NCI-H1694 treated with DMSO at 0.1 percent for 48 hours (cell line): ENCODE data around the gene ACYP2.
"Not testable (repeated sequence)": the region's sequence is repeated elsewhere in the genome, so short reads cannot be mapped to it uniquely, and the experiment has no call there.

ENCODE experiments used
- DNase-seq: peaks from one replicate; lab custom pipeline; 2025; lab: John Stamatoyannopoulos, UW

ACYP2 gene

DNA sequence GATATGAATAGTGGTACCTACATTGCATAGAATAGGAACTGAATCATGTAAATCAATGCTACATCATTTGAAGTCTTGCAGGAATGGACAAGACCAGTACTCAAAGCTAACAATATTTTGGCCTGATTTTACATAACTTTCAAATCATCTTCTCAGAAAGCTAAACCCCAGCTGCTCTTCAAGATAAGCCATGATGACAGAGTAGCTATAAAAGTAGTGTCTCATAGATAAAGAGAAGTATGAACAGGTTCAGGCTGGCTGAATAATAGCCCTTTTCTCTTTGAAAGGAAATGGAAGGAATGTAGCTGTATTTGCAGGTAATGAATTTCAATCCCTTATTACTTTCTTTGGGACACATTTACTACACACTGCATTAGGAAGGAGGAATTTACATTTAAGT lies 112.4 kb downstream of the ACYP2 start:
- no peak for DNase-seq

DNA sequence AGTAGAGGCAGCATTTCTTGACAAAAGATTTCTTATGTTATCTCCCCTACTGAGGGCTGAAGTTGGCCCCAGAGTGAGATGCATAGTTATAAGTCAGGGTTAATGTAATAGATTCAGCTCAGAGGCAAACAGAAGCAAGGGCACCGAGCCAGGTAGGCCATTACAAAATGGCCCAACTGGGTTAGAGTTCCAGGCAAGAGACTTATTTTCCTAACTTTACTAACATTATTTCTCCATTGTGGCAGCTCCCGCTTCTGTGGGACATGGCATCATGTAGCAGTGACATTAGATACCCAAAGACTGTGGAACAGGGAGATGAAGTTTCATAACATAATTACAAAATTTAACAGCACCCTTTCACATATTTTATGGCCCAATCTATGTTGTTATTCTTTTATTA lies 113.5 kb downstream of the ACYP2 start:
- DNase-seq = no peak

DNA sequence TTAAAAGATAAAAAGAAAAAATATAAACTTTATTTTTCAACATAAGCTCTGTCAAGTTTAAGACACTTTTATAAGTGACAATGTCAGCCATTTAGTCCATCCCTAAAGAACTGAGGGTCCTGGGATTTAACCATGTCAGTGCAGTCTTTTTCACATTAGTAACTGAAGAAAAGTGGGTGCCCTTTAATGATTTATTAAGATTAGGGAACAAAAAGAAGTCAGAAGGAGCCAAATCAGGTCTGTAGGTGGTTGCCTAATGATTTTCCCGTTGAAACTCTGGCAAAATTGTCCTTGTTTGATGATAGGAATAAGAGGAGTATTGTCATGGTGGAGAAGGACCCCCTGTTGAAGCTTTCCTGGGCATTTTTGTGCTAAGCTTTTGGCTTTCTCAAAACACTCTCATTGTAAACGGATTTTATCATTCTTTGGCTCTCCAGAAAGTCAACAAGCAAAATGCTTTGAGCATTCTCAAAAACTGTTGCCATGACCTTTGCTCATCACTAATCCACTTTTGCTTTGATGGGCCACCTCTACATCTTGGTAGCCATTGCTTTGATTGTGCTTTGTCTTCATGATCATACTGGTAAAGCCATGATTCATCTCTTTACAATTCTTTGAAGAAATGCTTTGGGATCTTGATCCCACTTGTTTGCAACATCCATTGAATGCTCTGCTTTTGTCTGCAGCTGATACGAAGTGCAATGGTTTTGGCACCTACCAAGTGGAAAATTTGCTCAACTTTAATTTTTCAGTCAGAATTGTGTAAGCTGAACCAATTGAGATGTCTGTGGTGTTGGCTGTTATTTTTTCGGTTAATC lies 118.6 kb downstream of the ACYP2 start:
- DNase-seq = no peak

DNA sequence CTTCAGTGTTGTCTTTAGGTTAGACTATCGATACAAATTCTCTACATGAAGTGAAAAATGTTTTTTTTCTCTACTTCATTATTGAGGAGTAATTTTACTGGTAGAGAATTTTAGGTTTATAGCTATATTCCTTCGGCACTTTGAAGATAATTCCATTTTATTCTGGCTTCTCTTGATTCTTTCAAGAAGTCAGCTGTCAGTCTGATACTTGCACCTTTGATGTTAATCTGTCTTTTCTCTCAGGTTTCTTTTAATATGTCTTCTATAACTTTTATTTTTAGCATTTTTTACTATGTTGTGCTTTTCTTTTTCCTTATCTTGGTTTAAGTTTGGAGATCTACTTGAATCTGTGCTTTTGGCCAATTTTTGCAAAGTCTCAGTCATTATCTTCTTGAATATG lies 122.0 kb downstream of the ACYP2 start:
- no peak for DNase-seq

DNA sequence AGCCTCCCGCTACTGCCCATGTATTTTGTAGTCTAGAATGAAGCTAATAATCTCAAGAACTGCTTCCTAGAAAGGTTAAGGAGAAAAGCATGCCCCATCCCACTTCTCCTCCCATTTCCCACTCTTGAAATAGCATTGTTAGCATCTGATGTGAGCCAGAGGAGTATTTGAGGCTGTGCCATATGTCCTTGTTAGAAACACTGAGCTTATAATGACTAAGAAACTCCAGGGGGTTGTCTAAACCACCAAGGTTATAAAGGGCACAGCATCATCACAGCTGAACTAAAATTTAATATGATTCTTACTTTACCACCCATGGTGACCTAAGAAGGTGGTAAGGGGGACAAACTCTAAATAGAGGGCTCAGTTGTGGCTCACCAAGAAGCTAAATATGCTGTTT lies 124.0 kb downstream of the ACYP2 start:
- no peak for DNase-seq

DNA sequence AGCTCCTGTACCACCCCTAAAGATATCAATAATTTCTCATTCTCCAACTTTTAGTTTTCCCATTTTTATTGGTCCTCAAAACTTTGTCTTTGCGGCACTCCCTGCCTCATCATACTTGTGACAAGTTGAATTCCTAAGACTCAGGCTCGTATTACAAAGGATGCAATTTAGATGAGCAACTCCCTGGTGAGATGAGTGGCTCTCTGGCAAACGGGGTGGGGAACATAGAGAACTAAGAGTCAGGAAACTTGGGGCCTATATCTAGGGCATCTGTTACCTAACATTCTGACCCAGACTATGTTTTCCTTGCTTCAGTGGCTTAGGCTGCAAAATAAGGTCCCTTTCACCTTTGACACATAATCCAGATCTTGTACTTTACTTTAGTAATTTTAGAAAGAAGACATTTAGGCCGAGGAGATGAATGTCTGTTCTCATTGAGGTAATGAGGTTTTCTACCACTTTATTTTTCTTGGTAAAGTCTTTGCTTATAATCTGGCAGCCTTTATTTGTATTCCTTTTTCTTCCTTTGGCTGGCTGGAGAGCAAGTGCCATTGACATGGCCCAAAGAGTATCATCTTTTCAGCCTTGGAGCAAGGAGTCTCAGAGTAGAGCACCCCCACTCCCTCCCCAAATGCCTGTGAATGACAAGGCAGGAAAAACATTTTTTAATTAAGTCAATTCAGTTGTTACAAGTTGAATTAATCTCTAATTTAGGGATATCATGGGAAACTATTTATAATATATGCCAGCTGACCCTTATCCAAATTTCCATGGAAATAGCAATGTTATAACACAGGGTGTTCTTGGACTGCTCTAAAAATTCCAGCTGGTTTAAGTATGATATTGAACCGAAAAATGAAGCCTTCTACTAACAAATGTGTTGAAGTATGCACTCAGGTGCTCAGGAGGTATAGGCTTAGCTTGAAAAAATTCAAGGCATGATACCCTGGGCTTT lies 125.4 kb downstream of the ACYP2 start:
- no peak for DNase-seq

DNA sequence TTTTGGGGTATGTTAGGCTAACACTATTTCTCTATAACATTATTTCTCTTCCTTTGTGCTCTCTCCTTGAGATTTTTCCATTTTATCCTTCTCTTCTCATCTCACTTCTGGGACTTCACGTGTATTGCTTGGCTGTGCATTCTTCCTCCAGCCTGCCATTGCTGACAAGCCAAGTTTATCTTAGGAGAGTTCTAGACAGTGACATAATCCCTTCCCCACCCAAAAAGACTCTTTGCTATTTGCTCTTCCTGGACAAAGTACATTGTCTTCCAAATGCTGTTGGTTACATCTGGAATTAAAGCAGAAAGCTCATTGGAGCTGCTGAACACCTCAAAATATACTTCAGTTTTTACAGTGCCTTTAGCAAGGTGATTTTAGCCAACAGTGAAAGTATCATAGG lies 131.7 kb downstream of the ACYP2 start:
- no peak for DNase-seq

DNA sequence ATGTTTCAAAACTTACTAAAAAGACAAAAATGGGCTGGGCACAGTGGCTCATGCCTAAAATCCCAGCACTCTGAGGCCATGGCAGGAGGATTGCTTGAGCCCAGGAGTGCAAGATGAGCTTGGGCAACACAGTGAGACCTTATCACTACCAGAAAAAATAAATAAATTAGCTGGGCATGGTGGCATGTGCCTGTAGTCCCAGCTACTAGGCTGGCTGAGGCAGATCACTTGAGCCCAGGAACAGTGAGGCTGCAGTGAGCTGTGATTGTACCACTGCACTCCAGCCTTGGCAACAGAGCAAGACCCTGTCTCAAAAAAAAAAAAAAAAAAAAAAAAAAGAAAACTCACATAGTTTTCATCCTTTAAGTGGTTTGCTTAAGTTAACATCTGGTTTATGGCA lies 134.2 kb downstream of the ACYP2 start:
- no peak for DNase-seq

DNA sequence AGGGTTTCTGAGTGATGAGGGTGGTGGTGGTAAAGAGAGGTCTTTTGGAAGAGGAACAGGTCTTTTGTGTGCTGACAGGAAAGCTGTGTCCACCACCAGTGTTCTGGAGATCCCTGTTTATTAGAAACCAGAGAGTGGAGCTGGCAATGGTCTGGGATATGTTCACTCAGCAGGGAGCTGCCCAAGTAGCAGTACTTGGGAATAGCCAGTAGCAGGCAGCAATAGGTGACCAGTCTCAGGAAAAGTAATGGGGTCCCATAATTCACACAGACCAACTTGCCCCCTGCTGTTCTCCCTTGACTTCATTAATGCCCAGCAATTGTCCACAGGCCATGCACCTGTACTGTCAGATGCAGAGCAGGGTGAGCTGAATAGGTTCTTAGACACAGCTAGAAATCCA lies 138.8 kb downstream of the ACYP2 start:
- DNase-seq = no peak

DNA sequence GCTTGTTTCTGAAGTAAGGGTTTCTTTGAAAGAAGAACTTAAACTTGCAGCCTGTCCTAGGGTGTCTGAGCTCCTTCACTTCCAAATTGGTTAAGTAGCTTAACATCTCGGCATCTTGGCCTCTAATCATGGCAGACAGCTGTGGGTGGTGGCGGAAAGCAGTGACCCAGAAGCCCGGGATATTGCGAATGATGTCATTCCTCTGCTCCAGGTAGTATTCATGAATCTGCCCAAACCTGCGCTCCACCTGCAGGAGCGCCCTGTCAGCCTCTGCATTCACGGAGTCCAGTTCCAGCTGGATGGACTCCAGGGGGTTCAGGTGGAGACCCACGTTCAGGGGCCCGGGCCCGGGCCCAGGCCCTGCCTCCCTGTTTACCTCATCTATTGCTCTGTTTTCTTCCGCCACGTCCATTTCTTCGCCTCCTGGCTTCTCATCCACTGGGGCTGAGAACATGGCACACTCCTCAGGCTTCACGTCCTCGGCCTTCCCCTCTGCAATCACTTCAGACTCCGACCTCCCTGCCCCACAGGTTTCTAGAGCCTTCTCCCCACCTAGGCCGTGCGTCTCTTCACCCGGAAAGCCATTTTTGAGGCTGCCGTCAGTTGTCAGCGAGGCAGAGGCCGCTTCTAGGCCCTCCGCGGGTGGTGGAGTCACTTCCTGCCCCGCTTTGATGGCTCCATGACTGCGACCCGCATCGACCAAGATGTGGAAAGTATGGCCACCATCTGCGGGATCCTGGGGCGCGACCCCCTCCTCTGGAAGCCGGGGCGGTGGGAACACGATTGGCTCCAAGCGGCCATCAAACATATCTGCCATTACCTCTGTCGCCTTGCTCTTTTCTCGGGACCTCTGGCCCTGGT lies 140.0 kb downstream of the ACYP2 start:
- no peak for DNase-seq

DNA sequence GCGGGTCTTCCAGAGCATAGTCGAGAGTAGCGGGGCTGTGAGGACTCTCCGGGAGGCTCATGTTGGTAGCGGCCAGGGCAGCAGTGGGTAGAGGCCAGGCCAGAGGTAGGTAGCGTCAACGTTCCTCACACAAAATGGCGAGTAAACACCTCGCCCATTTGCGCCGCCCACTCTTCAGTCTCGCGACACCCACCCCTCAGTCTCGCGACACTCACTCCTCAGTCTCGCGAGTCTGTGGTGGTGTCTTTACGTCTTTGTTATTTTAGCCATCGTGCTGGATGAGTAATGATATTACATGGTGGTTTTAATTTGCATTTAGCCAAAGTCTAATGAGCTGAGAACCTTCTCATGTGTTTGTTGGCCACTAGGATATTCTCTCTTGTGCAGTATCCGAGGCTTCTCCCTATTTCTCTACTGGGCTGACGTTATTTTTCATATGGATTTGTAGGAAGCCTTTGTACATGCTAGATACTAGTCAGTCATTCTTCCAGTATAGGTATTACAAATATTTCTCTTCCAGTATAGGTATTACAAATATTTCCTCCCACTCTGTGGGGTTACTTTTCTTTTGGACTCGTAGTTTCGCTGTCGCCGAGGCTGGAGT lies 140.8 kb downstream of the ACYP2 start, which contains the start of gene TSPYL6:
Gene TSPYL6, minus strand, starts transcription at position 139 of the 604 bp plus-strand sequence. Its CDS starts 78 bp downstream, at position 61.
- no peak for DNase-seq

DNA sequence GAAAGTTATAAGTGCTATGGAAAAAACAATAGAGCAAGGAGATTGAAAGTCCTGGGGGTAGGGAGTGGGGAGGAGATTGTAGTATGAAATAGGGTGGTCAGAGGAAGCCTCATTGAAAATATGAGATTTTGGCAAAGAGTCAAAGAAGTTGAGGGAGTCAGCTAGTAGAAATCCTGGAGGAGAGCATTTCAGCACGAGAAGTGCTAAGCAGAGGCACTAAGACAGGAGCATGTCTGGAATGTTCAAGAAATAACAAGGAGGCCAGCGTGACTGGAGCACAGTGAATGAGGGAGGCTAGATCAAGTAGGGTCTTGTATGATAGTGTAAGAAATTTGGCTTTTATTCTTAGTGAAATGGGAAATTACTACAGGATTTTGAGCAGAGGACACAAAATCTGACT lies 142.8 kb downstream of the ACYP2 start:
- DNase-seq = no peak

DNA sequence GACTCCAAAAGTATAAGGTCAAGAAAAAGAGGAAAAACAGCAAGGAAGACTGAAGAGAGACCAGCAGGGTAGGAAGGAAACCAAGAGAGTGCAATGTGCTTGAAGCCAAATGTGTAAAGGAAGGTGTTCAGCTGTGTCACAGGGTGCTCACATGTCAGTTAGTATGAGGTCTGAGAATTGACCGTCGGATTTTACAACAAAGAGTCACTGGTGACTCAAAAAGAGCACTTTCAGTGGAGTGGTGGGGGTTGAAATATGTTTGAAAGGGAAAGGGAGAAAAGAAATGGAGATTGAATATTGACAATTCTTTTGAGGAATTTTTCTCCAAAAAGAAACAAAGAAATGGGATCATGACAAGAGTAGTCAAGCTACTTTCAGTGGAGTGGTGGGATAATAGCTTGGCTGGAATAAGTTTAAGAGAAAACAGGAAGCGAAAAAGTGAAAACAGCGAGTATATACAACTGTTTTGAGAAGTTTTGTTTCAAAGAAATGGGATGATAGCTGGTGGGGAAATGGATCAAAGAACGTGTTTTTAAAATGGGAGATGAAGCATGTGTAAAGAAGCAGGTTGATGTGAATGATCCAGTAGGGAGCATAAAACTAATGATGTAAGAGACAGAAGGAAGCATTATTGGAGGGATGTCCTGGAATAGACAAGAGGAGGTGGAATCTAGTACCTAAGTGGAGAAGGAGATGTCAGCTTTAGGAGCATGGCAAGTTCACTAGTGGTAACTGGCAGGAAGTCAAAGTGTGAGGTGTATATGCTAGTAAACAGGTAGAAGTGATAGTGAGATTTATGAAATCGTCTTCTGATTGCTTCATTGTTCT lies 144.2 kb downstream of the ACYP2 start:
- DNase-seq = no peak

DNA sequence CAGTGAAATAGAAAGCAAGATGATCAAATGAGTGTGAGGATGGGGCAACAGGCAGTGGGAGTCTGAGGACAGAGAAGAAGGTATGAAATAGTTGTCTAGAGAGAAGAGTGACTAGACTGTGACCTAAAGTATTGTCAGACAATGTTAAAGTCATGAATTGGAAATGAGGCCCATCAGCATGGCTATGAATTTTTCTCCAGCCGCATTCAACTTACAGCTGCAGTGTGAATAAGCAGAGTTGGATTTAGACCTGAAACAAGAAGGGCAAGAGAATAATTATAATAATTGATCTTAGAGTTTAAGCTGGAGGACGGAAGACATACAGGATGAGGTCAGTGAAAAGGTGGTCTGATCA lies 144.8 kb downstream of the ACYP2 start:
- DNase-seq = no peak

DNA sequence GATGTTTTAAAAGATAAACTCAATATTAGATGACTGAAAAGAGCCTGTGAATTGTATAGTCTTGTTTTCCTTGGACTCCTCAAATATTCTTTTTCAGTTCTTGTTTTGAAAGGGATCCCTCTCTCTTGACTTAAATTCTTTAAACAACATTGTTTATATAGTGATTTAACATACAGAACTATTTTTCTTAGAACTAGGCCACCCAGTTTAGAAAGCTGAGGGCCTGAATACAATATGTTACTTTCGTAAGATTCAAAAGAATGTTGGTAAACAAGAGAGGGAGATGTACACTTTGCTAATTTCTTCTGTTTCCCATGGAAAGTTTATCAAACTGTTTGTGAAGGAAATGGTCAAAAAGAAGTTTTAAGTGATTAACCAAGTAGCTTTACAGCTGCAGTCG lies 146.1 kb downstream of the ACYP2 start:
- no peak for DNase-seq

DNA sequence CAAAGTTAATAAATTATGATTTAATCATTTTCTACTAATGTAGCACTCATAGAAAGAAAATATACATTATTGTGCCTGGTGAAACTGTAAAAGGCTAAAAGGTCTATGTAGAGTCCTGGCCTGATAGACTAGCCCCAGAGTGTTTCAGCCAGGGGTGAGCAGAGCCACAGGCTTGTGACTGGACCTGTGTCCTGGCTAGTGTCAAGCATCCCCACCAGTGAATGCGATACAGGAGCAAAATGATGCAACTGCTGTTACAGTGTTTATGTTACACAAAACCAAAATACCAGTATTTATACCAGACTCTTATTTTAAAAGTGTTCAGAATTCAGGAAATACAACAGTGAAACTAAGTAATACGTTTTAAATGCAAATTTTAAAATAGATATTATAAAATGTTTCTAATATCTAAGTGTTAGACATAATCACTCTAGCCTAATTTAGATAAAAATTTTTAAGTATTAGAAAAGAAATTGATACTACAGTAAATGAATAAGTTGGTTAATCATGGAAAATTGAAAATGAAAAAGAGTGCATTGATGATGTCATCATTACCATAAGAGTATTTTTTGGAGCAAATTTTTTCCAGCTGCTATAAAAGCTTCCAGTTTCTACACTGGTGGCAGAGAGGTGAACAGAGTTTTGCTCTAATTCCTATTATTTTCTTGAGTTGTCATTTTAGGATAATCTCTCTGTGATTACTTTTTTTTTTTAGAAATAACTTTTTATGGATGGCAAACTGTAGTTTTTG lies 146.8 kb downstream of the ACYP2 start:
- no peak for DNase-seq

DNA sequence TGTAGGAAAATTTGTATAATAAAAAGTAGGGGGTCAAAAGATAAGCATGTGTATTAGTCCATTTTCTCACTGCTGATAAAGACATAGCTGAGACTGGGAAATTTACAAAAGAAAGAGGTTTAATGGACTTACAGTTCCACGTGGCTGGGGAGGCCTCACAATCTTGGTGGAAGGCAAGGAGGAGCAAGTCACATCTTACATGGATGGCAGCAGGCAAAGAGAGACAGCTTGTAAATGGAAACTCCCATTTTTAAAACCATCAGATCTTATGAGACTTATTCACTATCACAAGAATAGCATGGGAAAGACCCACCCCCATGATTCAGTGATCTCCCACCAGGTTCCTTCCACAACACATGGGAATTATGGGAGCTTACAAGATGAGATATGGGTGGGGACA lies 149.7 kb downstream of the ACYP2 start:
- not testable (repeated sequence) for DNase-seq

DNA sequence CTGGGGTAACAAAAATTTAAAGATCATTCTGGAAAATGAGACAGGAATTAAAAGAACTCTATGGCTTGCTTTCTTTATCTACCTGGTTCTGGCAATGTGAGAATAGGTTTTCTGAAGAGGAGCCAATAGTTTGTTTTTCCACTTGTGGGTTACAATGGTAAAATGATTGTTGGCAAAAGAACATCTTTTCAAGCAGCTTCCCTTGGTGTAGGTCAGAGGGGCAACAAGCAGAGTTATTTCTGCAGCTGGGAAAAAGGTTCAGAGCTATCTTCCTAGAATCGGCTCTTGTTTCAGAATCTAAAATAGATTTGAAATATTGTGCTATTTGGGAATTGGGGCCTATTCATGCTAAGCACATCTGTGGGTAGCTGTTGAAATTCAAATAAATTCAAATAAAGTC lies 152.2 kb downstream of the ACYP2 start:
- no peak for DNase-seq

DNA sequence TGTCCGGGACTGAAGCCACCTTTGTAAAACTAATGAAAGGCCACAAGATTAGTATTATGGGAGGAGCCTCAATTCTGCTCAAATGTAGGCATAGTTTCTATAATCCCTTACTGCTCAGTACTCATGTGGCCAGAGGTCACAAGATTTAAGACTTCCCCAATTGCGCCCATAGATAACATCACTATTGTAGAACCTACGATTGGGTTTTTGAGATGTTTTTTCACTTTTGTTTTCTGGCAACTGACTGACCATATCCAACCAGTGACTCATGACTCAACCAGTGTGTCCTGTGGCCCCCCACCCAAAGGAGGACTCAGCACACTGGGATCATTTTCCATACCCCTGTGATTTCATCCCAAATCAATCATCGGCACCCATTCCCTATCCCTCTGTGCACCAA lies 155.8 kb downstream of the ACYP2 start:
- DNase-seq = no peak
